Sigmoid colon (tissue), 7 donors: ENCODE results near the gene KLHL30. TPM values are rescaled to one million over a fixed set of nuclear protein-coding genes. Genes with fewer than 3 reads are reported as not detected.

Experiments used
- DNase-seq: peaks from one replicate; pipeline ENCODE4 v3.0.0-alpha.2; 2019
- H3K27ac ChIP-seq, 4 donors: fragments of 200-600 bp; sonication (generic); one replicate each; pipeline ENCODE4 v1.5.1; 2016 to 2019; ENCODE audit warnings: mild to moderate bottlenecking in 1 of 4
- H3K27me3 ChIP-seq, 3 donors: fragments of 200-600 bp; sonication (generic); one replicate each; pipeline ENCODE4 v1.5.1; 2019; ENCODE audit warnings: mild to moderate bottlenecking in 1 of 3
- H3K36me3 ChIP-seq, 4 donors: fragments of 200-600 bp; sonication (generic); one replicate each; pipeline ENCODE4 v1.5.1; 2016 to 2019
- H3K4me1 ChIP-seq, 4 donors: fragments of 200-600 bp; sonication (generic); one replicate each; pipeline ENCODE4 v1.5.1; 2017 to 2019
- H3K4me3 ChIP-seq, 4 donors: fragments of 200-600 bp; sonication (generic); one replicate each; pipeline ENCODE4 v1.5.1; 2017 to 2019; ENCODE audit warnings: mild to moderate bottlenecking in 2 of 4, moderate library complexity in 1 of 4
- H3K9me3 ChIP-seq, 4 donors: fragments of 200-600 bp in 3 of 4; sonication (generic) in 3 of 4; one replicate each; pipeline versions ENCODE4 v1.5.1 to v1.6.1; 2013 to 2019
- CTCF ChIP-seq, 4 experiments: fragments of 450-650 bp in 3 of 4; fragments of 200-600 bp in 1 of 4; IDR thresholded peaks; one replicate each; pipeline ENCODE4 v1.5.1; 2016 to 2019; ENCODE audit warnings: antibody characterized with exemption in 4 of 4, mild to moderate bottlenecking in 3 of 4, moderate library complexity in 2 of 4
- EP300 ChIP-seq, 4 donors: sonication (generic); formaldehyde crosslinking; IDR thresholded peaks; one replicate each; pipeline ENCODE4 v1.6.1; 2017; ENCODE audit warnings: antibody characterized with exemption in 4 of 4
- POLR2A ChIP-seq, 2 donors: fragments of 450-650 bp; IDR thresholded peaks; one replicate each; pipeline ENCODE4 v1.6.1; 2016; ENCODE audit warnings: antibody characterized with exemption in 2 of 2, mild to moderate bottlenecking in 2 of 2, moderate library complexity in 2 of 2
- POLR2AphosphoS5 ChIP-seq, 4 donors: sonication (generic); formaldehyde crosslinking; IDR thresholded peaks; one replicate each; pipeline ENCODE4 v1.6.1; 2017; ENCODE audit warnings: antibody characterized with exemption in 4 of 4
- WGBS, 2 donors: extraction: QIAGEN DNeasy Blood & Tissue Kit; methylation state at CpG; one replicate each; pipeline ENCODE4 v1.1.7; 2013; 5-methylcytosine and 5-hydroxymethylcytosine counted together
- intact Hi-C: fragments of 100-400 bp; cut with DNase I; formaldehyde crosslinking; loops from one replicate; pipeline ENCODE4 v1.15.1; 2023
- polyA plus RNA-seq, 3 donors: library from polyadenylated mRNA; stranded (reverse); fragments of 200-250 nt; gene quantifications; one replicate each; pipeline ENCODE4 v1.2.3, GENCODE V29; 2013
- total RNA-seq, 4 donors: library from RNA; depleted of rRNA; stranded (reverse); fragments of >200 nt; gene quantifications; one replicate each; pipeline ENCODE4 v1.1.0, GENCODE V29; 2016
- donor health status: healthy with polysubstance abuse.
- donor health status: Bipolar disorder and iron deficiency.
- donor health status: healthy.

The KLHL30 gene
- total and polyA plus RNA-seq, 7 donors = 0.19 to 3.6 (median 0.71) TPM; not detected in 2

- H3K9me3 ChIP-seq = no peaks in the 10 kb centered on the region
- peaks cover 0 to 4% (median 4%) of the 10 kb centered on the region in 3 donors for H3K27me3 ChIP-seq
- WGBS, 2 donors = 74 to 79% methylated on average over 11 of the region's 11 CpGs
- no peak for DNase-seq
- no peaks in the 10 kb centered on the region for H3K4me1 ChIP-seq
- no peak overlapping the region for H3K4me3 ChIP-seq
- intact Hi-C loops = no loop called here
- H3K36me3 ChIP-seq = no peaks in the 10 kb centered on the region
- no peak overlapping the region for H3K27ac ChIP-seq
- no peak for TF ChIP-seq EP300 (IDR thresholded peaks at IDR 0.05)
- no peak for TF ChIP-seq POLR2AphosphoS5 (IDR thresholded peaks at IDR 0.05)
- TF ChIP-seq CTCF (IDR thresholded peaks at IDR 0.05) = no peak
- no peak for TF ChIP-seq POLR2A (IDR thresholded peaks at IDR 0.05)
These were observed 21.0 kb upstream of the KLHL30 start for GRCh38 chr2:238117199-238118154.

- Histone ChIP-seq H3K4me3 (no peak overlapping the region), H3K36me3 (no peaks in the 10 kb centered on the region), H3K27ac (no peak overlapping the region), H3K9me3 (no peaks in the 10 kb centered on the region), H3K4me1 (no peaks in the 10 kb centered on the region), H3K27me3 (peaks cover 0 to 4% (median 4%) of the 10 kb centered on the region in 3 donors)
- no peak for DNase-seq
- intact Hi-C loops = no loop called here
- TF ChIP-seq POLR2AphosphoS5 (IDR thresholded peaks at IDR 0.05) (no peak), POLR2A (IDR thresholded peaks at IDR 0.05) (no peak), EP300 (IDR thresholded peaks at IDR 0.05) (no peak), CTCF (IDR thresholded peaks at IDR 0.05) (no peak)
- WGBS, 2 donors = 27 to 51% methylated on average over 15 of the region's 15 CpGs
These were observed 18.6 kb upstream of the KLHL30 start for GRCh38 chr2:238119756-238120462.

- Histone ChIP-seq H3K36me3 (no peaks in the 10 kb centered on the region), H3K4me3 (no peak overlapping the region), H3K27me3 (peaks cover 0 to 4% (median 4%) of the 10 kb centered on the region in 3 donors), H3K9me3 (no peaks in the 10 kb centered on the region), H3K27ac (no peak overlapping the region), H3K4me1 (no peaks in the 10 kb centered on the region)
- no peak for TF ChIP-seq CTCF (IDR thresholded peaks at IDR 0.05)
- TF ChIP-seq POLR2A (IDR thresholded peaks at IDR 0.05) = no peak
- no peak for TF ChIP-seq EP300 (IDR thresholded peaks at IDR 0.05)
- no peak for TF ChIP-seq POLR2AphosphoS5 (IDR thresholded peaks at IDR 0.05)
- 35 to 48% methylated on average over 30 of the region's 30 CpGs for WGBS, 2 donors
- DNase-seq = no peak
- intact Hi-C loops = no loop called here
These were observed 17.8 kb upstream of the KLHL30 start for GRCh38 chr2:238120463-238121298.

- H3K4me3 ChIP-seq = no peak overlapping the region
- H3K27me3 ChIP-seq = peaks cover 0 to 4% (median under 1%) of the 10 kb centered on the region in 3 donors
- H3K27ac ChIP-seq = no peak overlapping the region
- H3K9me3 ChIP-seq = no peaks in the 10 kb centered on the region
- H3K36me3 ChIP-seq = no peaks in the 10 kb centered on the region
- no peak for DNase-seq
- no peaks in the 10 kb centered on the region for H3K4me1 ChIP-seq
- intact Hi-C loops = no loop called here
- TF ChIP-seq POLR2AphosphoS5 (IDR thresholded peaks at IDR 0.05) = no peak
- no peak for TF ChIP-seq POLR2A (IDR thresholded peaks at IDR 0.05)
- no peak for TF ChIP-seq EP300 (IDR thresholded peaks at IDR 0.05)
- no peak for TF ChIP-seq CTCF (IDR thresholded peaks at IDR 0.05)
- 86 to 92% methylated on average over 27 of the region's 27 CpGs for whole genome bisulfite sequencing, 2 donors
These were observed 16.8 kb upstream of the KLHL30 start for GRCh38 chr2:238121511-238122286.
